ENCODE results near the gene LEKR1.
"Not testable (repeated sequence)": the region's sequence is repeated elsewhere in the genome, so short reads cannot be mapped to it uniquely, and the experiment has no call there.

LEKR1 gene

DNA sequence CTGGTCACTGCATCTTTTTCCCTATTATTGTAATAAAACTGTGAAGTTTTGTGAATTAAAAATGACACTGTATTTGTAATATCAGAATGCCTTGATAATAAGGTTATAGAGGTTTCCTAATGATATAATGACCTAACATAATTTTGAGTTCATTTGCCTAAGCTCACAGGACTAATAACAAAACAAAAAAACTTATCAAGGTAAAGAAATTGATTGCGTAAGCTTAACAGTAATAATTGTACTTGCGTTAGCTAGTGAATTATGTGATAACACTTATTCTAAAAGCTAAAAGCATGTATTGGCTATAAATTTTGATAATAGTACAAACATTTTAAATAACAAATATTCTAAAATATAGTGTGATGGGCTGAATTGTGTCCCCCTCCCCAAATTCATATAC, 112.6 kb downstream of the LEKR1 start:
- Histone ChIP-seq H3K27me3 (ENCODE audit: control insufficient read depth, insufficient read depth, low read length) (no peaks in the 10 kb centered on the region), H3K4me3 (ENCODE audit: low read length) (no peak overlapping the region), H3K27ac (ENCODE audit: low read length) (no peak overlapping the region), H3K9me3 (ENCODE audit: control insufficient read depth, insufficient read depth, low read length) (no peaks in the 10 kb centered on the region), H3K4me1 (ENCODE audit: control insufficient read depth, insufficient read depth, low read length) (no peaks in the 10 kb centered on the region), H3K36me3 (ENCODE audit: control insufficient read depth, insufficient read depth, low read length) (no peaks in the 10 kb centered on the region)
- WGBS (ENCODE audit: insufficient coverage, insufficient read length), result no CpG with 5 or more reads among the region's 2 CpGs
- DNase-seq (ENCODE audit: low read depth, low spot score), result no peak

DNA sequence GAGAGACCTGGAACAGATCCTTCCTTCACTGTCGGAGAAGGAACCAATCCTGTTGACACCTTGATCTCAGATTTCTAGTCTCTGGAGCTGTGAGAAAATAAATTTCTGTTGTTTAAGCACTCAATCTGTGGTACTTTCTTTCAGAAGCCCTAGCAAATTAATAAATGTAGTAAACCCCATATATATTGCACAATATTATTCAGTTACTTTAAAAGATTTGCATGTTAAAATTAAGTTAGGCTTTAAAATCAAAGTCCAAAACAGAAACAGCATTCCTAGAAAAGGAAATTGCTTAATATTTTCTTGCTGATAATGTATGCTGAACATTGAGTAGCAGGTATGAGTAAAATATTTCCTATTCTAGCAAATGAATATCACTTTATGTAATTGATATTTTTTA, 113.2 kb downstream of the LEKR1 start:
- no peak overlapping the region for H3K4me3 ChIP-seq (ENCODE audit: low read length)
- DNase-seq (ENCODE audit: low read depth, low spot score), result no peak
- H3K4me1 ChIP-seq (ENCODE audit: control insufficient read depth, insufficient read depth, low read length), result no peaks in the 10 kb centered on the region
- no peaks in the 10 kb centered on the region for H3K9me3 ChIP-seq (ENCODE audit: control insufficient read depth, insufficient read depth, low read length)
- no peak overlapping the region for H3K27ac ChIP-seq (ENCODE audit: low read length)
- no CpG with 5 or more reads among the region's 1 CpG for WGBS (ENCODE audit: insufficient coverage, insufficient read length)
- H3K36me3 ChIP-seq (ENCODE audit: control insufficient read depth, insufficient read depth, low read length), result no peaks in the 10 kb centered on the region
- no peaks in the 10 kb centered on the region for H3K27me3 ChIP-seq (ENCODE audit: control insufficient read depth, insufficient read depth, low read length)

DNA sequence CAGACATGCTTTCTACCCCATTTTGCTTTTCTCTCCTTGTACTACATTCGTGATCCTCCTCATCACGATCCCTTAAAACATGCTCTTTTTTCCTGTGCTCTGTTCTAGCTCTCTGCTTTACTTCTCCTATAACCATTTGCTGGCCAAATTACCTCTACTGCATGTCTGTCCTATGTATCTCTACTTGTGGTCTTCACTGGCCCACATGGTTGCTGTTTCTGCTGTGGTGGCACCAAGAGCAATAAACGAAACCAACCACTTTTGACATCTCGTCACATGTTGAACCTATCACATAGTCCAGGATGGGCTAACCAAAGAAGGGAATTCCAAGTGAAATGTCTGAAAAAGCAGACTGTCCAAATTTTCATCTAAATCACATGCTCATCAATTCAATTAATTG, 115.2 kb downstream of the LEKR1 start:
- Histone ChIP-seq H3K27ac (ENCODE audit: low read length) (no peak overlapping the region), H3K27me3 (ENCODE audit: control insufficient read depth, insufficient read depth, low read length) (no peaks in the 10 kb centered on the region), H3K4me3 (ENCODE audit: low read length) (no peak overlapping the region), H3K9me3 (ENCODE audit: control insufficient read depth, insufficient read depth, low read length) (no peaks in the 10 kb centered on the region), H3K36me3 (ENCODE audit: control insufficient read depth, insufficient read depth, low read length) (no peaks in the 10 kb centered on the region), H3K4me1 (ENCODE audit: control insufficient read depth, insufficient read depth, low read length) (no peaks in the 10 kb centered on the region)
- no peak for DNase-seq (ENCODE audit: low read depth, low spot score)
- WGBS (ENCODE audit: insufficient coverage, insufficient read length), result no CpG with 5 or more reads among the region's 4 CpGs

DNA sequence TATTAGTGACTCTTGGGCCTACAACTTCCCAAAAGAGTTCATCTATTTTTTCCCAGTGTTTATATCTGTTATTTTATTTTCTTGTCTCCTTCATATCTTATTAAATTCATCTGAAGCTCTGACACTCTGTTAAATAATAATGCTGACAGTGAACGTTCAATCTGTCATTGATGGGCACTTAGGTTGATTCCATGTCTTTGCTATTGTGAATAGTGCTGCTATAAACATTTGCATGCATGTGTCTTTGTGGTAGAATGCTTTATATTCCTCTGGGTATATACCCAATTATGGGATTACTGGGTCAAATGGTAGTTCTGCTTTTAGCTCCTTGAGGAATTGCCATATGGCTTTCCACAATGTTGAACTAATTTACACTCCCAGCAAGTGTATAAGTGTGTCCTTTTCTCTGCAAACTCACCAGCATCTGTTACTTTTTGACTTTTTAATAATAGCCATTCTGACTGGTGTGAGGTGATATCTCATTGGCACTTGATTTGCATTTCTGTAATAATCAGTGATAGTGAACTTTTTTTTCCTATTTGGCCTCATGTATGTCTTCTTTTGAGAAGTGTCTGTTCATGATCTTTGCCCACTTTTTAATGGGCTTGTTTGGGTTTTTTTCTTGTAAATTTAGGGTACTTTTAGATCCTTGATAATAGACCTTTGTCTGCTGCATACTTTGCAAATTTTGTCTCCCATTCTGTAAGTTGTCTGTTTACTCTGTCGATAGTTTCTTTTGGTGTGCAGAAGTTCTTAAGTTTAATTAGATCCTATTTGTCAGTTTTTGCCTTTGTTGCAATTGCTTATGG, 122.5 kb downstream of the LEKR1 start:
- Histone ChIP-seq H3K27ac (ENCODE audit: low read length) (no peak overlapping the region), H3K4me3 (ENCODE audit: low read length) (no peak overlapping the region), H3K9me3 (ENCODE audit: control insufficient read depth, insufficient read depth, low read length) (no peaks in the 10 kb centered on the region), H3K4me1 (ENCODE audit: control insufficient read depth, insufficient read depth, low read length) (no peaks in the 10 kb centered on the region), H3K36me3 (ENCODE audit: control insufficient read depth, insufficient read depth, low read length) (no peaks in the 10 kb centered on the region), H3K27me3 (ENCODE audit: control insufficient read depth, insufficient read depth, low read length) (no peaks in the 10 kb centered on the region)
- no CpG with 5 or more reads among the region's 2 CpGs for WGBS (ENCODE audit: insufficient coverage, insufficient read length)
- no peak for DNase-seq (ENCODE audit: low read depth, low spot score)

DNA sequence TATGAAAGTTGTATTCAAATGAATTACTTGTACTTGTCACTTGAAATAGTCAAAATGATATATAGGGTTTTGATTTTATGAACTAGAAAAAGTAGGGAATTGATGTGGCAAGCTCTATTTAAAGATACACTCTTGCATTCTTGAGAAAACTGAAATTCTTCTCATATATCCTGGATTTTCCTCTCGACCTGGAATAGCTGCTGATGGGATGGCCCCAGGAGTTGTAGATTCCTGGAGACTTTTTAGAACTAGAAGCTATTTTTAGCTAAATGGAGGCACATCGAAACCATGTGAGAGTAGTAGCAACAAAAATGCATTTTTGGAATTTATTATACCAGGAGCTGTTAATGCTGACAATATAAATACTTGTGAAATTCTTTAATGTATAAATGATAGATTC, 125.9 kb downstream of the LEKR1 start:
- Histone ChIP-seq H3K27me3 (ENCODE audit: control insufficient read depth, insufficient read depth, low read length) (no peaks in the 10 kb centered on the region), H3K27ac (ENCODE audit: low read length) (no peak overlapping the region), H3K36me3 (ENCODE audit: control insufficient read depth, insufficient read depth, low read length) (no peaks in the 10 kb centered on the region), H3K4me1 (ENCODE audit: control insufficient read depth, insufficient read depth, low read length) (no peaks in the 10 kb centered on the region), H3K4me3 (ENCODE audit: low read length) (no peak overlapping the region), H3K9me3 (ENCODE audit: control insufficient read depth, insufficient read depth, low read length) (no peaks in the 10 kb centered on the region)
- no peak for DNase-seq (ENCODE audit: low read depth, low spot score)
- WGBS (ENCODE audit: insufficient coverage, insufficient read length), result no CpG with 5 or more reads among the region's 2 CpGs

DNA sequence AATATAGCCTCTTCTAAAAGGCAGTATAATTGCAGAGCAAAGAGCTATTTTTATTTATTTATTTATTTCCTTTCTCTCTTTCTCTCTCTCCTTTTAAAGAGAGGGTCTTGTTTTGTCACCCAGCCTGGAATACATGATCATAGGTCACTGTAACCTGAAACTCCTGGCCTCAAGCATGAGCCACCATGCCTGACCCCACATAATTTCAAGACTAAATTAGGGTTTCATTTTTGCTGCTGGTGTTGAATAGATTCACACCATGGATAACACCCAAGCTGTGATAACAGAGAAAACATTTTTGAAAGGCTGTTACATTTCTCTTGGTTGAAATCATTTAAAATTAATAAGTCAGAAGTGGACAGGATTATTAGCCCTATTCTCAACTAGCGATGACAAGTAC, 131.6 kb downstream of the LEKR1 start:
- Histone ChIP-seq H3K36me3 (ENCODE audit: control insufficient read depth, insufficient read depth, low read length) (no peaks in the 10 kb centered on the region), H3K4me3 (ENCODE audit: low read length) (no peak overlapping the region), H3K27ac (ENCODE audit: low read length) (no peak overlapping the region), H3K27me3 (ENCODE audit: control insufficient read depth, insufficient read depth, low read length) (no peaks in the 10 kb centered on the region), H3K4me1 (ENCODE audit: control insufficient read depth, insufficient read depth, low read length) (no peaks in the 10 kb centered on the region), H3K9me3 (ENCODE audit: control insufficient read depth, insufficient read depth, low read length) (no peaks in the 10 kb centered on the region)
- no peak for DNase-seq (ENCODE audit: low read depth, low spot score)
- no CpG with 5 or more reads among the region's 1 CpG for WGBS (ENCODE audit: insufficient coverage, insufficient read length)

DNA sequence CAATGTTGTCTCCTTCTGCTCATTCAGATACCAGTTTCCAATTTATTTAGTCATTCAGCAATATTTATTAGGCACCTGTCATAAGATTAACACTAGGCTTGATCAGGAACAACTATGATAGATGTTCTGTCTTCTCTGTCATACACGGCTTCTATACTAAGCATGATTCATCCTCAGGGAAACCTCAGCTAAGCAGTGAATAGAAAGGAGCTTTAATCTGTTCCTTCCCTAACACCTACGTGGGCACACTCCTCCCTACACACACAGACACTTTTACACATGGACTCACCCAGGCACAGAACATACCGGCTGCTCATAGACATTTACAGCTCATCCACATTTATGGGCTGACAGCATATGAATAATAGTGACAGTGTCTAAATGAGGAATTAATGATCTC, 136.9 kb downstream of the LEKR1 start:
- no peak for DNase-seq (ENCODE audit: low read depth, low spot score)
- Histone ChIP-seq H3K27ac (ENCODE audit: low read length) (no peak overlapping the region), H3K4me1 (ENCODE audit: control insufficient read depth, insufficient read depth, low read length) (no peaks in the 10 kb centered on the region), H3K36me3 (ENCODE audit: control insufficient read depth, insufficient read depth, low read length) (no peaks in the 10 kb centered on the region), H3K9me3 (ENCODE audit: control insufficient read depth, insufficient read depth, low read length) (no peaks in the 10 kb centered on the region), H3K27me3 (ENCODE audit: control insufficient read depth, insufficient read depth, low read length) (no peaks in the 10 kb centered on the region), H3K4me3 (ENCODE audit: low read length) (no peak overlapping the region)
- WGBS (ENCODE audit: insufficient coverage, insufficient read length), result no CpG with 5 or more reads among the region's 3 CpGs

DNA sequence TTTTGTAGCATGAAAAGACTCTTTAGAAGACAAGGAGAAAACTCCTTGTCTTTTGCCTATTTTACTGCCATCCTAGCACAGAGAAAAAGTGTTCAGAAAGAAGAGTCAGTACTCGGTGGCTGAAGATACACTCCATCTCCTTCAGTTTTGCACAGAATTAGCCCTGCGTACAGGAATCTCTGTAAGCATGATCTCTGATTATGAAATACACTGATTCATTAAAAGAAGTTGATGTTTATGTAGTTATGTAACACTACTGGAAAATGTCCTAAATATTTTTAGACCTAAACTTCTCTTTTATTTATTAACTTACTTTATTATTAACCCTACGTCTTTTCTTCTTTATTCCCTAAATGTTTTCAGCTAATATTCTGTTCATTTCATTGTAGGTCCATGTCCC, 138.4 kb downstream of the LEKR1 start:
- no peaks in the 10 kb centered on the region for H3K4me1 ChIP-seq (ENCODE audit: control insufficient read depth, insufficient read depth, low read length)
- H3K9me3 ChIP-seq (ENCODE audit: control insufficient read depth, insufficient read depth, low read length), result no peaks in the 10 kb centered on the region
- no peak for DNase-seq (ENCODE audit: low read depth, low spot score)
- WGBS (ENCODE audit: insufficient coverage, insufficient read length), result 100% methylated on average over 1 of the region's 3 CpGs
- H3K27ac ChIP-seq (ENCODE audit: low read length), result no peak overlapping the region
- no peaks in the 10 kb centered on the region for H3K36me3 ChIP-seq (ENCODE audit: control insufficient read depth, insufficient read depth, low read length)
- no peak overlapping the region for H3K4me3 ChIP-seq (ENCODE audit: low read length)
- no peaks in the 10 kb centered on the region for H3K27me3 ChIP-seq (ENCODE audit: control insufficient read depth, insufficient read depth, low read length)

DNA sequence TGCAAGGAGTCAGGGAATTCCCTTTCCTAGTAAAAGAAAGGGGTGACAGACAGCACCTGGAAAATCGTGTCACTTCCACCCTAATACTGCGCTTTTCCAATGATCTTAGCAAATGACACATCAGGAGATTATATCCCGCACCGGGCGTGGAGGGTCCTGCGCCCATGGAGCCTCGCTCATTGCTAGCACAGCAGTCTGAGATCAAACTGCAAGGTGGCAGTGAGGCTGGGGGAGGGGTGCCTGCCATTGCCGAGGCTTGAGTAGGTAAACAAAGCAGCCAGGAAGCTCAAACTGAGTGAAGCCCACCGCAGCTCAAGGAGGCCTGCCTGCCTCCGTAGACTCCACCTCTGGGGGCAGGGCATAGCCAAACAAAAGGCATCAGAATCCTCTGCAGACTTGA, 140.2 kb downstream of the LEKR1 start:
- not testable (repeated sequence) for DNase-seq (ENCODE audit: low read depth, low spot score); H3K4me1 ChIP-seq (ENCODE audit: control insufficient read depth, insufficient read depth, low read length); H3K36me3 ChIP-seq (ENCODE audit: control insufficient read depth, insufficient read depth, low read length); H3K4me3 ChIP-seq (ENCODE audit: low read length); H3K27ac ChIP-seq (ENCODE audit: low read length); H3K9me3 ChIP-seq (ENCODE audit: control insufficient read depth, insufficient read depth, low read length); H3K27me3 ChIP-seq (ENCODE audit: control insufficient read depth, insufficient read depth, low read length)
- no CpG with 5 or more reads among the region's 10 CpGs for WGBS (ENCODE audit: insufficient coverage, insufficient read length)

DNA sequence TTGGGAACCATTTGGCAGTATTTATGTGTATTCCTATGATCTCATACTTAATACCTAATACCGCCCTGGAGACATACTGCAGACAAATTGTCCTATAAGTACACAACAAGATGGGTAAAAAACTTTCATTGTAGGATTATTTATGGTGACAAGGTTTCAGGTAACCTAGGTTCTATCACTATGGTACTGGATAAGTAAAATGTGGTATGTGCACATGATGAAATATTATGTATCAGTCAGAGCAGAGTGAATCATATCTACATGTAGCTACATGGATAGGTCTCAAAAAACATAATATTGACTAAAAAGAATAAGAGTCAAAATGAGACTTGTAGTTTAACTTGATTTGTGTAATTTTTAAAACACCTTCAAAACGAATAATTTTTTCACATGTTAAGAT, 147.8 kb downstream of the LEKR1 start:
- Histone ChIP-seq H3K9me3 (ENCODE audit: control insufficient read depth, insufficient read depth, low read length) (no peaks in the 10 kb centered on the region), H3K4me1 (ENCODE audit: control insufficient read depth, insufficient read depth, low read length) (peaks cover 1% of the 10 kb centered on the region; the same call in 1 of the 2 replicates), H3K36me3 (ENCODE audit: control insufficient read depth, insufficient read depth, low read length) (no peaks in the 10 kb centered on the region), H3K27me3 (ENCODE audit: control insufficient read depth, insufficient read depth, low read length) (no peaks in the 10 kb centered on the region), H3K27ac (ENCODE audit: low read length) (no peak overlapping the region), H3K4me3 (ENCODE audit: low read length) (no peak overlapping the region)
- no peak for DNase-seq (ENCODE audit: low read depth, low spot score)
- no CpG with 5 or more reads among the region's 2 CpGs for WGBS (ENCODE audit: insufficient coverage, insufficient read length)

DNA sequence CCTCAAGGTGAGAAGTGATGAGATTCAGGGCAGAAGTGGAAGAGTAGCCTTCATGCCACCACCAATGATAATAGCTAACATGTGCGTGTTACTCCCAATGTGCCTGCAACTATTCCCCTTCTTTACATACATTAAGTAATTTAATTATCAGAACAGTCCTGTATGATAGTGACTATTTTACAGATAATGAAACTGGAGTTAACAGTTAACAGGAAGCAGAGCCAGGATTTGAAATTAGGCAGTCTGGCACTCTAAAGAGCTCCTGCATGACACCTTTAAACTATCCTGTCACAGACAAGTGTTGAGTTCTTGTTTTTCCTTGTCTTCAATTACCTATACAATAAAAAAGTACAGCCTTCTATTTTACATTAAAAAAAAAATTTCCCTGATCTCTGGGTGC, 148.8 kb downstream of the LEKR1 start:
- Histone ChIP-seq H3K36me3 (ENCODE audit: control insufficient read depth, insufficient read depth, low read length) (no peaks in the 10 kb centered on the region), H3K27me3 (ENCODE audit: control insufficient read depth, insufficient read depth, low read length) (no peaks in the 10 kb centered on the region)
- WGBS (ENCODE audit: insufficient coverage, insufficient read length), result no CpG with 5 or more reads among the region's 1 CpG

More for the DNA sequence above, 148.8 kb downstream of the LEKR1 start:
- no peak overlapping the region for H3K4me3 ChIP-seq (ENCODE audit: low read length)
- DNase-seq (ENCODE audit: low read depth, low spot score), result no peak
- no peak overlapping the region for H3K27ac ChIP-seq (ENCODE audit: low read length)
- no peaks in the 10 kb centered on the region for H3K9me3 ChIP-seq (ENCODE audit: control insufficient read depth, insufficient read depth, low read length)
- H3K4me1 ChIP-seq (ENCODE audit: control insufficient read depth, insufficient read depth, low read length), result peaks cover 1% of the 10 kb centered on the region; the same call in 1 of the 2 replicates

Data from iPS DF 6.9 (cell line).